GM19240 (cell line): ENCODE measurements around the gene F2RL3.

Experiments
- DNase-seq: peaks from one replicate; pipeline ENCODE4 v3.0.0; 2011; ENCODE audit warnings: low spot score; ENCODE audit not compliant: insufficient read length

Gene F2RL3

DNA sequence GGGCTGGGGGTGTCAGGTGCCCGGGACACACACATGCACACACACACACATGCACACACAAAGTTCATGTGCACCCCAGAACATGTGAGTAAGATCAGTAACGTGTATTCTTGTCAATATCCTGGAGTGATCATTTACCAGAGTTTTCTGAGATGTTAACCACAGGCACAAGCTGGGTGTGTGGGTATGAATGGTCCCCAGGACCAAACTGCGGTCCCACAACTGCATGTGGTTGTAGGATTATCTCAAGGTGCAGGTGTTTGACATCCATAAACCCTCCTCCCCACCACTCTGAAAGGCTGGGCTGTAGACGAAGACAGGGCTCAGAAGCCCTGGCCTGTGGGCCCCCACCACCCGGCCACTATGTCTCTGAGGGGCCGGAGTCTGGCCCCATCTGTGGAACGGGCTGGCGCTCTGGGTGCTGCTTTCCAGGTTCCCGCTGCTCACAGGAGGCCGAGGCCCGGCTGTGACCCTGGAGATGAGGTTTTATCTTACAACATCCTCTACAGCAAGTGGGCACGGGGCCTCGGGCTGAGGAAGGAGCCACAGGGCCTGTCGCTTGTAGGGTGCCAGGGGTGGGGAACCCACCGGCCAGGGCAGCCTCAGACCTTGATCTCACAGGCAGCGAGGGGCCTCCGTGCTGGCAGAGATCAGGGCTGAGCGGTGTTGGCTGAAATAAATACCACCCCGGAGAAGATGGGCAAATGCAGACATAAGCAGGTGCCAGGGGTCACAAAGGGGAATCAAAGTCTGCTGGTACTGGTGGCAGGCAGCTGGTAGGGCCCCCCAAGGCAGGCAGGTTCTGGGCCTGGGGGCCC lies 4.3 kb downstream of the F2RL3 start:
- DNase-seq = no peak

DNA sequence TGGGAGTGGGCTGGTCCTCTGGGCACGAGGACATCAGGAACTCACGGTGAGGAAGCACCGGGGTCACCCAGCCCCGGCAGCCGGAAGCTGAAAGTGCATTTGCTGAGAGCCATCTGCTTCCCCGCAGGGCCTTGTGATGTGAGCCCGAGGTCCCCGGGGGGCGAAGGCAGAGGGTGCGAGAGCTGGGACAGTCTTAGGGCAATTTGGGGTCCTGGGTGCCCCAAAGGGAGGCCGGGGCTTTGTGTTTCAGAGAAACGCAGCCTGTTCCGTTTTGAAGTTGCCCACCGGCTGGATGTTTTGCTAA lies 4.8 kb downstream of the F2RL3 start:
- no peak for DNase-seq

DNA sequence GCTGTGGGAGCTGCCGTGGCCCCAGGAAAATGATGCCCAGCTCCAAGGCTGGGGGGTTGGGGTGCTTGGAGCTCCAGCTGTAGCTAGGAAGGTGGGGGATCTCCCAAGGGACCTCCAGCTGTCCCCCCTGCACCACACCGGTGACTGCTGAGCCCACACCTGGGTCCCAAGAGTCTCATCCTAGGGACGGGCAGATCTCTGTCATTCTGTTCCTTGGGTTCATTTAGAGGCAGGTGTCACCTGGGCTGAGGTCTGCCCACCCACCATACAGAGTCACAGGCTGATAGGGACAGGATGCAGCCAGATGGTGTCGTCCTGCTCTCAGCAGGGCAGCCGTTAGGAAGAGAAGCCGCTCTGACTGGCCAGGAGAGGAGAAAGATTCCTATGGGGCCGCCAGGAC lies 5.3 kb downstream of the F2RL3 start:
- DNase-seq = no peak

DNA sequence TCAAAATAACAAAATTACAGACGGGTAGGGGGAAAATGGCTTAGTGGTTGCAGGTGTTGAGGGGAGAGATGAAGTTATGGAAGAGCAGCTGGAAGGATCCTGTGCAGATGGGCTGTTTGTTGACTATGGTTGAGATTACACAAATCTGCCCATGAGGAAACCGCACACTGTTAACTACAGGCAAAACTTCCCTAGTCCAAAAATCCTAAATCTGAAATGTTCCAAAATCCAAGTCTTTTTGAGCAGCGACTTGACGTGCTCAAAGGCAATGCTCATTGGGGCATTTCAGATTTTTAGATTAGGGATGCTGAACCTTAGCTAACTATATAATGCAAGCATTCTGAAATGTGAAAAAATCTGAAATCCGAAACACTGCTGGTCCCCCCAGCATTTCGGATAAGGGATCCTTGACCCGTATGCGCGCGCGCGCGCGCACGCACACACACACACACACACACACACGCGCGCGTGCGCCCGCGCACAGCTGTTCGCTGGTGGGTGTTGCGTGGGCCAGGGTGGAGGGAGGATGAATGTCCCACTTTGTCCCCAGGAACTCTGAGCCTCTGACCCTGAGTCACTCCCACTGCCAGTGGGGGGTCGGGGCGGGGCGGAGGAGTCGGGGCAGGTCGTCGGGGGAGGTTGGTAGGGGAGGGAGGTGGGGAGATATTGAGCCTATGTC lies 6.8 kb downstream of the F2RL3 start:
- DNase-seq = no peak

DNA sequence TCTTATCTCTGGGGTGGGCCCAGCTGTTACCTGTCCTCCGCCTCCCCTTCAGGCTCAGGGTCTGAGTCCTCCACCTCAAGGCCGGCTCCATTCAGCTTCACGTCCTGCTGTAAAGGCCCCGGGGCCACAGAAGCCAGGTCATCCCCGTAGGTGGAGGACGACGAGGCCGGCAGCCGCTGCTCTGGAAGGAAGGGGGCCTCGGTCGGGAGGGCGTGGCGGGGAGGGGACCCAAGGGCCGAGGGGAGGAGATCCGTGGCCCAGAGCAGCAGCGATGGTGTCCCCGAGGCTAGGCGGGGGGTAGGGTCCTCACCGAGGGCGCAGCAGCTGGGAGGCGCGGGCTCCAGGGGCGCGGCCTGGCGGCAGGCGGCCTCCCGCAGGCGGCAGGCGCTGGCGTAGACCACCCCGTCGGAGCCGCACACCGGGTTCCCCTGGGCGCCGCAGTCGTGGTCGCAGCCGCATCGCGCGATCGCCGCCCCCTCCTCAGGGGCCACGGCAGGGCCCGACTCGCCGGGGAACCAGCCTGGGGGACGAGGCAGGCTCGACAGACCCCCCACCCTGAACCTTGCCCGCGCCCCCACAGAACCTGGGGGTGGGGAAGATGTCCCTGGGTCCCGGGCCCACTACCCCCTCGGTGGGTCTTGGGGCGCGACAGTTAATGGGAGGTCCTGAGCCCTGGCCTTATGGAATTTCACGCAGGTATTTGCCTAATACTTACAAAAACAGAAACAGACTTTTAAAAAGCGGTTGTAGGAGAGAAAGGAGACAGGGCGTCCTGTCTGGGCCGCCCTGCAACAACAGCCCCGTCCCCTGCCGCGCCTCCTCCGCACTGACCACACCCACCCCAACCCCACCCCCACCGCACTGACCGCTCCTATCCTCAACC lies 7.6 kb downstream of the F2RL3 start:
- DNase-seq = peak; percentile 81

DNA sequence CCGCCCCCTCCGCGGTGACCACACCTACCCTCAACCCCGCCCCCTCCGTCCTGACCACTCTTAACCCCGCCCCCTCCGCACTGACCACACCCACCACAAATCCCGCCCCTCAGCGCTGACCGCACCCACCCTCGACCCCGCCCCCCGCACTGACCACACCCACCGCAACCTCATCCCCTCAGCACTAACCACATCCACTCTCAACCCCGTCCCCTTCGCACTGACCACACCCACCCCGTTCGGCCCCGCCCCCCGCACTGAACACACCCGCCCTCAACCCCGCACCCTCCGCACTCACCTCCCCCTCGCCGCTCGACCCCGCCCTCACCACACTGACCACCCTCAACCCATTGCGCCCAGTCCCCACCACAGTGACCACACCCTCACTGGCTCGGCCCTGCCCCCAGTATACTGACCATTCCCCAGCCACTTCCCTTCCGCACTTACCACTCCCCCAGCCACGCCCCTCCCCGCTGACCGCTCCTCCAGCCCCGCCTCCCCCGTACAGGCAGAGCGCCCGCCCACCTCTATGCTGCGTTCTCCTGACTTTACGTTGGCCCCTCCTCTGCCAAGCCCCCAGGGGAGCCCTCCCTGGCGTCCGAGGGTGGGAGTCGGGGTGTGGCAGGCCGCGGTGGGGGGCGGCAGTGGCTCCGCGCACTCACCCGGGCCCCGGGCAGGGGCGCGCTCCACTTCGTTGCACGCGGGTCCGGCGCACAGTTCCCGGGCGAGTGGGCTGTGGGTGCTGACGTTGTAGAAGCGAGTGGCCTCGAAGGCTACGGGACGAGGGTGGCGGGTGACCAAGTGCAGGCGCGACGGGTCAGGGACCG lies 8.4 kb downstream of the F2RL3 start:
- peak; percentile 91 for DNase-seq

DNA sequence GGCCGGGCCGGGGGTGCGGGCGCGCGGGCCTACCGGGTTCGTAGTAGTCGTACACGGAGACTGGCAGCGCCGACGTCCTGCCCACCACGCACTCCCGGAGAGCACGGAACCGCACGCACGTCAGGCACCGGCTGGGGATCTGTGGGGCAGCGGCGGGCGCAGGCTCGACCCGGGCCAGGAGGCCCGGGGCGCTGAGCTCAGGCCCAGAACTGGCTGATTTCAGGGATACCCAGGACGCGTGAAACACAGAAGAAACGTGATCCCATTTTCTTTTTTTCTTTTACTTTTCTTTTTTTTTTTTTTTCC lies 9.0 kb downstream of the F2RL3 start:
- no peak for DNase-seq

DNA sequence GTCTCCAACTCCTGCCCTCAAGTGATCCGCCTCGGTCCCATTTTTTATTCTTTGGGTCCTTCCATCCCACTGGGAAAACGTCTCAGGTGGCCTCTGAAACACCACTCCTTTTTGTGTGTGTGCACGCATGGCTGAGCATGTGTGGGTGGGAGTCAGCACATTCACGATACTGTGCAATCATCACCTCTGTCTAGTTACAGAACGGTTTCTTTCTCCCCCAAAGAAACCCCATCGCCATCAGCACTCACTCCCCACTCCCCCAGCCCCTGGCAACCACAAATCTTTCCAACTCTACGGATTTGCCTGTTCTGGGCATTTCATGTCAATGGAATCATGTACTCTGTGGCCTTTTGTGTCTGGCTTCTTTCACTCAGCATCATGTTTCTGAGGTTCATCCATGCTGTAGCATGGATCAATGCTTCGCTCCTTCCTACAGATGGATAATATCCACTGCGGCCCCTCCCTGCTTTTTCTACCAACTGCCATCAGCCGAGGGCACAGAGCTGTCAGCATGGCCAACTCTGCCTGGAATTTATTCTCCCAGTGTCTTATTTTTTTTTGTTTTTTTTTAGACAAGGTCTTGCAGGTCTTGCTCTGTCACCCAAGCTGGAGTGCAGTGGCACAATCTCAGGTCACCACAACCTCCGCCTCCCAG lies 9.7 kb downstream of the F2RL3 start:
- no peak for DNase-seq

DNA sequence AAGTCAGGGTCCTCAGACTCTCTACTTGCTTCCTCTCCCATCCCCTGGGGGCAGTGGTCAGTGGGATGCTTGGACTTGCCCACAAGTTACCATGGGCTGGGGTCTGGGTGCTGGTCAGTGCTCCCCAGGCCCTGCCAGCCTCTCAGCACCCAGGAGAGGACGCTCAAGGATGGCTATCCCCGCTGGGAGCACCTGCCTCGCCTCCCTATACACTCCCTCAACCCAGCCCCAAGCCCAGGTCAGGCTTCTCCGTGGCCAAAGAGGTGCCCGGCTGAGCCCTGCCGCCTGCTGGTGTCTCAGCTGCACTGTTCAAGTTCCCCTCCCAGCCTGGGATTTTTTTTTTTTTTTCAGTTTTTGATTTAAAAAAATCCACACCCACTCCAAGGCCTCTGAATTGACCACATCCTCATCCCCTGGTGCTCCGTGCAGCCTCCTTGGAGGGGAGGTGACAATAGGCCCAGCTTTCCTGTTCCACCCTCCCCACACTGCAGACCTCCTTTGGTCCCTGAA lies 10.8 kb downstream of the F2RL3 start:
- DNase-seq = no peak

DNA sequence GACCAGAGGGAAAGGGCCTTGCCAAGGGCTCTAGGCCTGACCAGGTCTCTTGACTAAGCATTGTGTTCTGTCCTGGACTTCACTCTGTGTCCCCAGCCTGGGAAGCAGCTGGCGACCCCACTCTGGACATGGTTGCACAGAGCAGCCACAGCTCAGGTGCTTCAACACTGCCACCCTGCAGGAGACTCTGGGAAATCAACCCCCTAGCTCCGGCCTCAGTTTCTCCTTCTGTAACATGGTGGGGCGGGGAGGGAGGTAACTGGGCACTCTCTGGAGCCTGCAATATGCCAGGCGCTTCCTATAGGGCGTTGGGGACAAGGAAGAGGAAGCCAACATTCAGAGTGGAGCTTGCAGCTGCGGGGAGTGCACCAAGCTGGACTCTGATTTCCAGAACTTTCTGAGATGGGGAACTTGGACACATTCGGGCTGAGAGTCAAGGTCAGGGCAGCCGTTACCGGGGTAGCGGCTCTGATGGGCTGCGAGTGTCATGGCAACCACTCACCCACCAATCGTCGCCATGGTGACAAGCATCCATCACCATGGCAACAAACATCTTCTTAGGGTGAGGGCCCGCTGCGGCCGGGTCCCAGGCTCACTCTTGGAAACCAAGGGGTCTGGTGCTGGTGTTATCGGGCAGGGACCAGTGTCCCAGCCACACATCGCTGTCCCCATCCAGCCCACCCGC lies 12.8 kb downstream of the F2RL3 start:
- DNase-seq = no peak

DNA sequence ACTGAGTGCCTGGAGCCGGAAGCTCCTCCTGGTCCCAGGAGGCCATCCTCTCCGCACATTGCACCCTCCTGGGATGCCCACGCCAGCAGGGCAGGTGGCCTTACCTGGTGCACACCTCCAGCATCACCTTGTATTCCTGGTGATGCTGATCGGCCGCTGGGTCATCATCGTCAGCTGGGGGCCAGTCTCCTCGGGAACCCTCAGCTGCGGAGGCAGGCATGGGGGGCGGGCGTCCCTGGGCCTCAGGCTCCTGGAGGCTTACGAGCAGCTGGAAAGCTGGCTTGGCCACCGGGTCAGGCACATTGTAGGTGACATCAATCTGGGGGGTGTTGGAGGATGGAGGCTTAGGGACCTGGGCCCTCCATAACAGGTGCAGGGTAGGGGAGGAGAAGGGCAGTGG lies 13.7 kb downstream of the F2RL3 start:
- DNase-seq = no peak

DNA sequence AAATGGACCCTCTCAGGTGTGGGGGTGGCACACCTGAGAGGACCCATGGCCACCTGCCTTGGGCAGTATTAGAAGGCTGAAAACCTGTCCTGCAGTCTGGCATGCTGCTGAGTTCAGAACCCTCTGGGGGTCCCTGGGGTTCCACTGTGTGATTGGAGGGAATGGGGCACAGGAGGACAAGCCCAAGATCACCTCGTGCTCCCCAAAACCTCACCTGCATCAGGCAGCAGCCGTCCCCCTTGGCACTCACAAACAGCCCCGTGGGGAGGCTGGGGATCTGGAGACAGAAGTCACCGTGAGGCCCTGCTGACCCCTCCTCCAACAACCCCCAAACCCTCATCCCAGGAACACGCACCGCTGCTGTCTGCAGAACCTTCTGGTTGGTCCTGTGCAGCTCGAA lies 14.5 kb downstream of the F2RL3 start:
- no peak for DNase-seq

DNA sequence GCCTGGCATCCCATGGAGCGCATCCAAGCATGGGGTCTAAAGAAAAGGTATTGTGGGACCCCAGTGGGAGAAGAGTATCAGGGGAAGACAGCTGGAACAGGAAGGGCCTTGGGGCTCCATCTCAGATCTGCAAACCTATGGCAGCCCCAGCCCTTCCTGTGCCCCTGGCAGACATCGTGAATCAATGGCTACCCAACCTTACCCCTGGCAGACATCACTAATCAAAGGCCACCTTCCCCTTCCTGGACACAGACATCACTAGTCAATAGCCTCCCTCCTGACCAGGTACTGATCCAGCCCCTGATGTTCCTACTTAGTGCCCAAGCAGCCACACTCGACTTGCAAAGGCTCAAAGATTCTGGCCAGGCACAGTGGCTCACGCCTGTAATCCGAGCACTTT lies 15.8 kb downstream of the F2RL3 start:
- DNase-seq = no peak

DNA sequence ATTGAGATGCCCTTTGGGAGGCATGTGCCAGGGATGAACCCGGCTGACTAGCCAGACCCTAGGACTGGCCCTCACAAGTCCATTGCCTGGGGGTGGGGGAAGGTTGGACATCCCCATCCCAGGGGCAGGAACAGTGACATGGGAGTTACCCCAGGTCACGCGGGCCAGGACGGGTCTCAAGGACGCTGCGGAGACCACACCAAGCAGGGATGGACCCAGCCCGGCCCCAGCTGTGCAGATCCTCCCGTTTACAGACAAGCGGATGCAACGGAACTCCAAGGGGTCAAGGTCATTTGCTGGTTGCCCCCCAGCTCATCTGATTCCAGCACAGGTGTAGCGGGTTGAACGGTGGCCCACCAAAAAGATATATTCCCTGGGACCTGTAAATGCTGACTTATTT lies 20.0 kb downstream of the F2RL3 start:
- DNase-seq = no peak

DNA sequence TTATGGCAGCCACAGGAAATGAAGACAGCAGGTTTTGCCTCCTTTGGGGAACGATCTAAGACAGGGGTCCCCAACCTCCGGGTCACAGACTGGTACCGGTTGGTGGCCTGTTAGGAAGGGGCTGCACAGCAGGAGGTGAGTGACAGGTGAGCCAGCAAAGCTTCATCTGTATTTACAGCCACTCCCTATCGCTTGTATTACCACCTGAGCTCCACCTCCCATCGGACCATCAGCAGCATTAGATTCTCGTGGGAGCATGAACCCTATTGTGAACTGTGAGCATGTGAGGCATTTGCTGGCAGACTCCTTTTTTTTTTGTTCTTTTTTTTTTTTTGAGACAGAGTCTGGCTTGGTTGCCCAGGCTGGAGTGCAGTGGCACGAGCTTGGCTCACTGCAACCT lies 22.2 kb downstream of the F2RL3 start:
- DNase-seq = no peak

DNA sequence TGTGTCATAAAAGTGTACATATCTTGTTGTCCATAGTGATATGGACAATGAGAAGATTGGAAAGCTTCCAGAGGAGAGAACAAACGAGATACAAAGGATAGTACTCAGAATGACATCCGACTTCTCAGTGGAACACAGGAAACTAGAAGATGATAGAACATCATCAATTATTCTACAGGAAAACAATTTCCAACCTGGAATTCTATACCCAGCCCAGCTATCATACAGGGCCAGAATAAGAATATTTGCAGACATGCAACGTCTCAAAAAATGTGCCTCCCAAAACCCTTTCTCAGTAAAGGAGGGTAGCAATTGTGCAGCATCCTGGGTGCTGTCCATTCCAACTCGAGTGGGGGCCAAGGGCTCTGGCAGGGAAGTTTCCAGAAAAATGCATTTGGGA lies 24.0 kb downstream of the F2RL3 start:
- DNase-seq = no peak

DNA sequence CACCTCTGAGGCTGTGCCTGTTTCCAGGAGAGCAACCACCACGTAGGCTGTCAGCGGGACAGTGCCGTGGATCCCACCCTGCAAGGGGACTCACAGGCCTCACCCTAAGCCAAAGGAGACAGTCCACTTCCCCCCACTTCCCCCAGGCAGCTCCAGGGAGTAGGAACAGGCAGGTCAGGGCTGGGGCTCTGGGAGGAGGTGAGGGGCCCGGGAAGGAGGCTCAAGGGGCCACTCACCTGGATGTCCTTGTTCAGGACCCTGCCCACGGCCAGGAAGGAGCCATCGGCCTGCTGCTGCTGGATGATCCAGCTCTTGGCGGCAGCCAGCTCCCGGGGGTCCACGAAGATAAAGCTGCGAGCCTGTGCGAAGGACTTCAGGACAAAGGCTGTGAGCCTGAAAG lies 25.6 kb downstream of the F2RL3 start:
- no peak for DNase-seq

DNA sequence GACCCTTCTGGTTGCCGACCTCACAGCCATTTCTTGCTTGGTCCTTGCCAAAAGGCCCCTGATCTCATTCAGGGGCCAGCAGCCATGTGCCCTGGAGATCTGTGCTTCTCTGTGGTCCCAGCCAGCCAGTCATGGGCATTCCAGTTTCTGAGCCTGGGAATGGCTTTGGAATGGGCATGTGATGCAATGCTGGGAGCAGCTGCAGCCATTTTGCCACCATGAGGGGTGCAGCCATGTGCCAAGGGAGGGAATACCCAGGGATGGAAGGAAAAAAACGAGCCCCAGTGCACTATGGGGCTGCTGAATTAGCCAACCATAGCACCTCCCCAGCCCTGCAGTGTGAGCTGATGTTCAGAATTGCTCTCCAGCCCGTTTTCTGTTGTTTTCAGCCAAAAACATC lies 26.3 kb downstream of the F2RL3 start:
- DNase-seq = no peak

DNA sequence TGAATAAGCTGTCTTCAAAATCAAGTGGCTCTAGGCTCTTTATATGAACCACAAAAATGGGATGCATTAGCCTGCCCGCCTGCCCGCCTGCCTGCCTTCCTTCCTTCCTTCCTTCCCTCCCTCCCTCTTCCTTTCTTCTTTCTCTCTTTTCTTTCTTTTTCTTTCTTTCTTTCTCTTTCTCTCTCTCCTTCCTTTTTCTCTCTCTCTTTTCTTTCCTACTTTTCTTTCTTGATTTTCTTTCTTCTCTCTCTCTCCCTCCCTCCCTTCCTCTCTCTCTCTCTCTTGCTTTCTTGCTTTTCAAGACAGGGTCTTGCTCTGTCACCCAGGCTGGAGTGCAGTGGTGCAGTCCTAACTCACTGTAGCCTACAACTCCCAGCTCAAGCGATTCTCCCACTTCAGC lies 26.9 kb downstream of the F2RL3 start:
- no peak for DNase-seq

DNA sequence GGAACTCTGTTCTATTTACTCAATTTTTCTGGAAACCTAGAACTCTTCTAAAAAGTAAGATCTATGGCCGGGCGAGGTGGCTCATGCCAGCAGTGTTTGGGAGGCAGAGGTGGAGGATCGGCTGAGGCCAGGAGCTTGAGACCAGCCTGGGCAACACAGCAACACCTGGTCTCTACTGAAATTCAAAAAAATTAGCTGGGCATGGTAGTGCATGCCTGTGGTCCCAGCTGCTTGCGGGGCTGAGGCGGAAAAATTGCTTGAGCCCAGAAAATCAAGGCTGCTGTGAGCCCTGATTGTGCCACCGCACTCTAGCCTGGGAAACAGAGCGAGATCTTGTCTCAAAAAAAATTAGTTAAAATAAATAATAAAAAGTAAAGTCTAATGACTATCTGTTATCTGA lies 28.6 kb downstream of the F2RL3 start:
- no peak for DNase-seq
